Urinary bladder (tissue), 4 donors: ENCODE data around the gene KREMEN1. TPM values are rescaled to one million over a fixed set of nuclear protein-coding genes. Genes with fewer than 3 reads are reported as not detected.

ENCODE experiments used
- DNase-seq: peaks from one replicate; pipeline ENCODE4 v3.0.0-alpha.2; 2015; ENCODE audit errors: extremely low spot score
- H3K27ac ChIP-seq: one replicate; pipeline ENCODE4 v1.5.1; 2013; ENCODE audit warnings: low read depth, mild to moderate bottlenecking, moderate library complexity
- H3K36me3 ChIP-seq: one replicate; pipeline ENCODE4 v1.6.1; 2013; ENCODE audit warnings: mild to moderate bottlenecking, moderate library complexity; ENCODE audit not compliant: insufficient read depth
- H3K4me1 ChIP-seq: one replicate; pipeline ENCODE4 v1.6.1; 2013; ENCODE audit warnings: mild to moderate bottlenecking, moderate library complexity; ENCODE audit not compliant: insufficient read depth
- H3K4me3 ChIP-seq: one replicate; pipeline ENCODE4 v1.5.1; 2013; ENCODE audit warnings: low read depth, low read length
- WGBS: extraction: QIAGEN DNeasy Blood & Tissue Kit; methylation state at CpG from one replicate; pipeline ENCODE4 v1.1.7; 2013; 5-methylcytosine and 5-hydroxymethylcytosine counted together
- polyA plus RNA-seq: library from polyadenylated mRNA; stranded (reverse); fragments of 200-250 nt; gene quantifications from one replicate; pipeline ENCODE4 v1.2.3, GENCODE V29; 2013
- total RNA-seq: library from RNA; depleted of rRNA; stranded (reverse); fragments of >200 nt; gene quantifications from one replicate; pipeline ENCODE4 v1.2.3, GENCODE V29; 2014
- donor health status: healthy with polysubstance abuse.
- donor health status: healthy.

Gene KREMEN1
- total and polyA plus RNA-seq, 2 donors: 10.1 to 16.7 TPM

- no peak for DNase-seq
- WGBS: 52% methylated on average over 4 of the region's 4 CpGs
Observed at GRCh38 chr22:29093501-29094300, 20.9 kb downstream of the KREMEN1 start.

GRCh38 chr22:29095459-29095858 lies 22.6 kb downstream of the KREMEN1 start:
- WGBS: 93% methylated on average over 2 of the region's 2 CpGs
- H3K4me1 ChIP-seq: no peaks in the 10 kb centered on the region
- no peaks in the 10 kb centered on the region for H3K36me3 ChIP-seq
- H3K4me3 ChIP-seq: no peak overlapping the region
- H3K27ac ChIP-seq: no peak overlapping the region
- no peak for DNase-seq

More at GRCh38 chr22:29093501-29094300, 20.9 kb downstream of the KREMEN1 start:
- Histone ChIP-seq H3K4me3 (no peak overlapping the region), H3K4me1 (no peaks in the 10 kb centered on the region), H3K27ac (peak overlapping the region; percentile 72), H3K36me3 (no peaks in the 10 kb centered on the region)

- H3K27ac ChIP-seq: no peak overlapping the region
- H3K4me1 ChIP-seq: no peaks in the 10 kb centered on the region
- DNase-seq: no peak
- 82% methylated on average over 13 of the region's 13 CpGs for WGBS
- H3K4me3 ChIP-seq: no peak overlapping the region
- no peaks in the 10 kb centered on the region for H3K36me3 ChIP-seq
Observed at GRCh38 chr22:29096736-29097669, 24.2 kb downstream of the KREMEN1 start.

- Histone ChIP-seq H3K36me3 (no peaks in the 10 kb centered on the region), H3K27ac (no peak overlapping the region), H3K4me3 (no peak overlapping the region), H3K4me1 (no peaks in the 10 kb centered on the region)
- WGBS: 97% methylated on average over 2 of the region's 2 CpGs
- no peak for DNase-seq
Observed at GRCh38 chr22:29098296-29098695, 25.5 kb downstream of the KREMEN1 start.

GRCh38 chr22:29102300-29102699 lies 29.5 kb downstream of the KREMEN1 start:
- Histone ChIP-seq H3K4me1 (no peaks in the 10 kb centered on the region), H3K4me3 (no peak overlapping the region), H3K27ac (no peak overlapping the region), H3K36me3 (no peaks in the 10 kb centered on the region)
- no peak for DNase-seq
- WGBS: 95% methylated on average over 2 of the region's 2 CpGs

- WGBS: 87% methylated on average over 1 of the region's 1 CpG
- no peaks in the 10 kb centered on the region for H3K4me1 ChIP-seq
- no peak overlapping the region for H3K4me3 ChIP-seq
- no peaks in the 10 kb centered on the region for H3K36me3 ChIP-seq
- no peak for DNase-seq
- no peak overlapping the region for H3K27ac ChIP-seq
Observed at GRCh38 chr22:29103121-29103520, 30.3 kb downstream of the KREMEN1 start.

GRCh38 chr22:29105468-29105867 lies 32.6 kb downstream of the KREMEN1 start:
- Histone ChIP-seq H3K27ac (no peak overlapping the region), H3K4me3 (no peak overlapping the region), H3K36me3 (no peaks in the 10 kb centered on the region), H3K4me1 (no peaks in the 10 kb centered on the region)
- 70% methylated on average over 2 of the region's 2 CpGs for WGBS
- no peak for DNase-seq

- Histone ChIP-seq H3K4me3 (no peak overlapping the region), H3K4me1 (no peaks in the 10 kb centered on the region), H3K27ac (no peak overlapping the region), H3K36me3 (no peaks in the 10 kb centered on the region)
- 40% methylated on average over 4 of the region's 4 CpGs for WGBS
- no peak for DNase-seq
Observed at GRCh38 chr22:29106839-29107238, 34.0 kb downstream of the KREMEN1 start.

- Histone ChIP-seq H3K4me3 (no peak overlapping the region), H3K36me3 (no peaks in the 10 kb centered on the region), H3K27ac (no peak overlapping the region), H3K4me1 (no peaks in the 10 kb centered on the region)
- no peak for DNase-seq
- WGBS: 97% methylated on average over 5 of the region's 5 CpGs
Observed at GRCh38 chr22:29108137-29108536, 35.3 kb downstream of the KREMEN1 start.

- 59% methylated on average over 4 of the region's 4 CpGs for WGBS
- no peak overlapping the region for H3K4me3 ChIP-seq
- no peaks in the 10 kb centered on the region for H3K36me3 ChIP-seq
- no peak overlapping the region for H3K27ac ChIP-seq
- H3K4me1 ChIP-seq: no peaks in the 10 kb centered on the region
- DNase-seq: no peak
Observed at GRCh38 chr22:29109822-29110221, 37.0 kb downstream of the KREMEN1 start.

GRCh38 chr22:29110946-29111345 lies 38.1 kb downstream of the KREMEN1 start:
- WGBS: 90% methylated on average over 2 of the region's 3 CpGs
- DNase-seq: no peak
- no peaks in the 10 kb centered on the region for H3K4me1 ChIP-seq
- no peak overlapping the region for H3K4me3 ChIP-seq
- no peaks in the 10 kb centered on the region for H3K36me3 ChIP-seq
- H3K27ac ChIP-seq: no peak overlapping the region

- H3K4me3 ChIP-seq: no peak overlapping the region
- H3K27ac ChIP-seq: no peak overlapping the region
- H3K4me1 ChIP-seq: no peaks in the 10 kb centered on the region
- DNase-seq: no peak
- WGBS: 94% methylated on average over 3 of the region's 3 CpGs
- no peaks in the 10 kb centered on the region for H3K36me3 ChIP-seq
Observed at GRCh38 chr22:29112121-29112520, 39.3 kb downstream of the KREMEN1 start.

- no peak for DNase-seq
- Histone ChIP-seq H3K27ac (no peak overlapping the region), H3K36me3 (no peaks in the 10 kb centered on the region), H3K4me1 (no peaks in the 10 kb centered on the region), H3K4me3 (no peak overlapping the region)
- 75% methylated on average over 7 of the region's 7 CpGs for WGBS
Observed at GRCh38 chr22:29112681-29113080, 39.8 kb downstream of the KREMEN1 start.

- Histone ChIP-seq H3K4me1 (no peaks in the 10 kb centered on the region), H3K27ac (no peak overlapping the region), H3K36me3 (no peaks in the 10 kb centered on the region), H3K4me3 (no peak overlapping the region)
- DNase-seq: no peak
- WGBS: 65% methylated on average over 4 of the region's 4 CpGs
Observed at GRCh38 chr22:29113319-29113718, 40.5 kb downstream of the KREMEN1 start.
